Thymus (tissue), 11 donors: Measurements from ENCODE around the gene HUS1B. TPM values are rescaled to one million over a fixed set of nuclear protein-coding genes. Genes with fewer than 3 reads are reported as not detected.

Experiments
- DNase-seq, 9 donors: peaks; one replicate each; pipeline ENCODE4 v3.0.0-alpha.2; 2013; ENCODE audit warnings: low spot score in 9 of 9, low read depth in 6 of 9, missing footprints in 1 of 9
- H3K27ac ChIP-seq, 2 donors: one replicate each; pipeline ENCODE4 v1.5.1; 2013; ENCODE audit warnings: control low read depth in 1 of 2, low read depth in 1 of 2, low read length in 1 of 2, mild to moderate bottlenecking in 1 of 2, moderate library complexity in 1 of 2
- H3K27me3 ChIP-seq, 2 donors: one replicate each; pipeline ENCODE4 v1.5.1; 2013; ENCODE audit warnings: low read length in 1 of 2; ENCODE audit not compliant: control insufficient read depth in 2 of 2, insufficient read depth in 1 of 2
- H3K36me3 ChIP-seq, 2 donors: one replicate each; pipeline ENCODE4 v1.5.1; 2013; ENCODE audit warnings: low read length in 1 of 2, mild to moderate bottlenecking in 1 of 2, moderate library complexity in 1 of 2; ENCODE audit not compliant: control insufficient read depth in 2 of 2, insufficient read depth in 2 of 2
- H3K4me1 ChIP-seq, 2 donors: one replicate each; pipeline ENCODE4 v1.5.1; 2013; ENCODE audit warnings: low read length in 2 of 2; ENCODE audit not compliant: control insufficient read depth in 2 of 2, insufficient read depth in 2 of 2
- H3K4me3 ChIP-seq, 2 donors: one replicate each; pipeline ENCODE4 v1.5.1; 2013; ENCODE audit warnings: low read length in 2 of 2, control low read depth in 1 of 2, mild to moderate bottlenecking in 1 of 2
- H3K9me3 ChIP-seq, 2 donors: one replicate each; pipeline ENCODE4 v1.5.1; 2013; ENCODE audit warnings: low read length in 1 of 2, mild to moderate bottlenecking in 1 of 2; ENCODE audit not compliant: control insufficient read depth in 2 of 2, insufficient read depth in 1 of 2
- WGBS: extraction: QIAGEN DNeasy Blood & Tissue Kit; methylation state at CpG from one replicate; pipeline ENCODE4 v1.1.7; 2013; 5-methylcytosine and 5-hydroxymethylcytosine counted together
- polyA plus RNA-seq: library from polyadenylated mRNA; stranded (reverse); fragments of 200-250 nt; gene quantifications from one replicate; pipeline ENCODE4 v1.2.3, GENCODE V29; 2013
- total RNA-seq: library from RNA; stranded (reverse); fragments of 120-200 nt; gene quantifications from one replicate; pipeline ENCODE4 v1.2.4, GENCODE V29; 2013
- donor health status: healthy.

HUS1B gene
- total and polyA plus RNA-seq, 2 donors, result 0.19 to 0.37 TPM

GRCh38 chr6:617456-618100, 39.3 kb downstream of the HUS1B start:
- Histone ChIP-seq H3K9me3 (no peaks in the 10 kb centered on the region), H3K27me3 (no peaks in the 10 kb centered on the region), H3K27ac (no peak overlapping the region), H3K36me3 (peaks cover 6 to 11% of the 10 kb centered on the region in 2 donors), H3K4me3 (no peak overlapping the region), H3K4me1 (no peaks in the 10 kb centered on the region)
- 94% methylated on average over 11 of the region's 11 CpGs for WGBS
- peak in 1 of 9 donors; percentile 13 for DNase-seq

DNA sequence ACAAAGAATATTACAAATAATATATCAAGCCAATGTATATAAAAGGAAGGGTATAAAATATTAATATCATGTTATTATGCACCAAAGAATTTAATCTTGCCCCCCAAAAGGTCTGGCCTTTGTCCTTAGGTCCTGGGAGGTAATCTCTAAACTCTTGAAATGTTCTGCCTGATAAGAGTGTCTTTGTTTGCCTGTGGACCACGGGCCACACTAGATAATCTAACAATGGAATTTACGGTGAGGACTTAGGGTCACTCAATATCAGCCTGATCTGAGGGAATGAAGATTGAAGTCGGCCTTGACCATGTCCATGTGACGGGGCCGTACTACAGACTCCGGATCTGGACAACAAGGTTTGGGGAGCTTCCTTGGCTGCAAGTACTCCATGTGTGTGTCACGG, 42.9 kb downstream of the HUS1B start:
- H3K27ac ChIP-seq, result no peak overlapping the region
- peaks cover 6 to 12% of the 10 kb centered on the region in 2 donors for H3K36me3 ChIP-seq
- no peaks in the 10 kb centered on the region for H3K4me1 ChIP-seq
- H3K27me3 ChIP-seq, result no peaks in the 10 kb centered on the region
- 96% methylated on average over 7 of the region's 7 CpGs for WGBS
- H3K9me3 ChIP-seq, result no peaks in the 10 kb centered on the region
- DNase-seq, result no peak
- no peak overlapping the region for H3K4me3 ChIP-seq

DNA sequence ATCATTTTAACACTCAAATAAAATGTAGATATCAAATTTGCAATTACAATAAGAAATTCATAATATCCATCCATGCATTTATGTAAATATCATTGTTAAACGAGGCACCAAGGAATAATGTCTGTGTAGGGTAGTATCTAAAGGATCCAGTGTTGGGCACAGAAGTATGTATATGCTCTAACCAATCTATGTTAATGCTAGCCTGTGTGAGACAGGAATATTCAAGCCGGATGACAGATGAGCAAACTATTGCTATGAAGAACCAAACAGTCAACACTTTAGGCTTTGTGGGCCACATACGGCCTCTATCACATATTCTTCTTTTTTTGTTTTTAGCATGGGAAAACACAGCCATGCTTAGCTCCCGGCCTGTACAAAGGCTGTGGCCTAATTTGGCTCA, 45.0 kb downstream of the HUS1B start:
- no peaks in the 10 kb centered on the region for H3K4me1 ChIP-seq
- 75% methylated on average over 4 of the region's 4 CpGs for WGBS
- no peaks in the 10 kb centered on the region for H3K27me3 ChIP-seq
- no peak for DNase-seq
- peaks cover 7 to 9% of the 10 kb centered on the region in 2 donors for H3K36me3 ChIP-seq
- no peaks in the 10 kb centered on the region for H3K9me3 ChIP-seq
- no peak overlapping the region for H3K27ac ChIP-seq
- H3K4me3 ChIP-seq, result no peak overlapping the region

DNA sequence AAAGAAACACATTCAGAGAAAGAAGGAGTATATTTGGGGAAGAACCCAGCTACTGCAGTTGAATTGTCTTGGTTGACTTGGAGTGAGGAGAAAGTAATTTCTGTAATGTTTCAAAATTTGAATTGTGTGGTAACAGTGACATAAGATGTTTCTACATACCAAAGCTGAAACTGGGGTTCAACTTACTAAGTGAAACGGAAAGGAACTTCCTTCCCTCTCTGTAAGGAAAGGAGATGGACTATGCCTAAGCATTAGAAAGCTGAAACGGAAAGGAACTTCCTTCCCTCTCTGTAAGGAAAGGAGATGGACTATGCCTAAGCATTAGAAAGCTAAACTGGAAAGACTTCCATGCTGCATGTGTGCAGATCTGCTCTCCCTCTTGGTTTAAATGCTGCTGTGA, 46.0 kb downstream of the HUS1B start:
- Histone ChIP-seq H3K4me1 (no peaks in the 10 kb centered on the region), H3K27ac (no peak overlapping the region), H3K9me3 (no peaks in the 10 kb centered on the region), H3K36me3 (peaks cover 7 to 12% of the 10 kb centered on the region in 2 donors), H3K27me3 (no peaks in the 10 kb centered on the region), H3K4me3 (no peak overlapping the region)
- 49% methylated on average over 2 of the region's 2 CpGs for WGBS
- no peak for DNase-seq

DNA sequence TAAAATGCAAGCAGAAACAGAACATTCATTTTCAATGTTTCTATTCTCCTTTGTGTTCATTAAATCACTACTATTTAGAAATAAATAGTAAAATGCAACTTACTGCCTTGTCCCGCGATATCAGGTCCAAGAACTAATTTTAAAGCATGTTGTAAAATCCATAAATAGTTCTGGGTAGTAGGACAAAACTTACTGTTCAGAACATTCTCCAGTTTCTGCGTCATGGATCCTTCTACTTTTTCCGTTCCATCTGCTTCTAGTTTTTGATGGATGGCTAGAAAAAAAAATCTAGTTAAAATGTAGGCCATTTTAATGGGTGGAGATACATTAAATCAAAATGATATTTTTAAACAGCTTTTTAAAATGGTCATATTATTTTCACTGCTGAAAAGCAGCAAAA, 47.0 kb downstream of the HUS1B start:
- no peak for DNase-seq
- over 99% methylated on average over 4 of the region's 4 CpGs for WGBS
- Histone ChIP-seq H3K9me3 (no peaks in the 10 kb centered on the region), H3K4me1 (no peaks in the 10 kb centered on the region), H3K27me3 (no peaks in the 10 kb centered on the region), H3K4me3 (no peak overlapping the region), H3K27ac (no peak overlapping the region), H3K36me3 (peaks cover 3 to 12% of the 10 kb centered on the region in 2 donors)

DNA sequence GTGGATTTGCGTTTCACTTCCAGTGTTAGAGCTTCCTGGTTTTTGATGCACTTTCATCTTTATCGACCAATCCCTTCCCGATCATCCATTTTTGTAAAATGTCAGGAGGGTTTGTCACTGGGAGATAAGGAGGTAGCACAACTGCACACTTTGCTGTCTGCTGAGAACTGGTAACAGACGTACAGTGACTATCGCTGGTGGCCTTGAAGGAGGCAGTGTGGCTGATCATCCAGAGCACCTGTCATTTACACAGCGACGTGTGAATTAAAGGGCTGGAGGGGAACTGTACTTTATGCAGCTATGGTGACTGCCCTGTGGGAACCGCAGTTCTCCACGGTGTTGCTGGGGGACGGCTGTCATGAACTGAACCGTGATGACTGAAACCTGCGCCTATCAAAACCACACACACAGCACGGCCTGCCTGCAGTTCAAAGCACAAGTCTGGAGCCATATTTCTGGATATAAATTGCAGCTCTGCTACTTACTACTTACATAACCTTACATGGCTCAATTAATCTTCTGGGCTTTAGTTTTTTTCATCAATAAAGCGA, 50.0 kb downstream of the HUS1B start:
- H3K4me1 ChIP-seq, result no peaks in the 10 kb centered on the region
- DNase-seq, result no peak
- H3K36me3 ChIP-seq, result peaks cover 3 to 12% of the 10 kb centered on the region in 2 donors
- H3K4me3 ChIP-seq, result no peak overlapping the region
- H3K9me3 ChIP-seq, result no peaks in the 10 kb centered on the region
- no peaks in the 10 kb centered on the region for H3K27me3 ChIP-seq
- WGBS, result 96% methylated on average over 14 of the region's 14 CpGs
- no peak overlapping the region for H3K27ac ChIP-seq

Other genes starting within 250 kb of the HUS1B start
- 22.1 TPM for gene EXOC2, start 36.0 kb upstream of the HUS1B start, total RNA-seq
- 12.1 TPM for gene EXOC2, start 36.0 kb upstream of the HUS1B start, polyA plus RNA-seq